Hepatocyte (in vitro differentiated cells): ENCODE measurements around the gene GPER1.

Source experiments
- CTCF ChIP-seq: fragments of 200-600 bp; sonication (generic); IDR thresholded peaks from 2 replicates; pipeline ENCODE4 v1.5.1; 2016; ENCODE audit warnings: antibody characterized with exemption, mild to moderate bottlenecking; ENCODE audit not compliant: poor library complexity
- EZH2phosphoT487 ChIP-seq: fragments of 200-600 bp; sonication (generic); IDR thresholded peaks from one replicate; pipeline ENCODE4 v1.6.1; 2018; ENCODE audit warnings: antibody characterized with exemption, mild to moderate bottlenecking, low read depth, moderate library complexity; ENCODE audit not compliant: unreplicated experiment, severe bottlenecking

- TF ChIP-seq CTCF (no peak), EZH2phosphoT487 (no peak)
Measured at GRCh38 chr7:1080252-1080920, 7.5 kb upstream of the GPER1 start.
